Spleen (tissue), 7 donors: ENCODE data around the gene RBFOX1.

Experiments used
- POLR2A ChIP-seq, 3 donors: fragments of 450-650 bp; IDR thresholded peaks; one replicate each; pipeline ENCODE4 v1.5.1; 2017; ENCODE audit warnings: antibody characterized with exemption in 3 of 3, mild to moderate bottlenecking in 1 of 3
- POLR2AphosphoS5 ChIP-seq, 3 donors: sonication (generic); formaldehyde crosslinking; IDR thresholded peaks; one replicate each; pipeline ENCODE4 v1.5.1; 2017; ENCODE audit warnings: antibody characterized with exemption in 3 of 3
- TF ChIP-seq, protein P1 (sequence below), 11 experiments: fragments of 200-600 bp in 7 of 11; fragments of 450-650 bp in 4 of 11; sonication (generic) in 4 of 11; IDR thresholded peaks in 8 of 11; conservative IDR thresholded peaks in 3 of 11; 1 replicate in 7 of 11; 2 replicates in 4 of 11; pipeline versions ENCODE4 v1.4.0 to v1.8.0; 2016 to 2021; ENCODE audit warnings: antibody characterized with exemption in 11 of 11, inconsistent platforms in 4 of 11, mild to moderate bottlenecking in 1 of 11
- donor health status: DM: no; HTN: no; CAD: no; lungs with moderate emphysema.
- donor health status: DM: no; HTN: no; CAD: no.
- donor health status: DM: no; HTN: no; CAD: no.

DNA sequence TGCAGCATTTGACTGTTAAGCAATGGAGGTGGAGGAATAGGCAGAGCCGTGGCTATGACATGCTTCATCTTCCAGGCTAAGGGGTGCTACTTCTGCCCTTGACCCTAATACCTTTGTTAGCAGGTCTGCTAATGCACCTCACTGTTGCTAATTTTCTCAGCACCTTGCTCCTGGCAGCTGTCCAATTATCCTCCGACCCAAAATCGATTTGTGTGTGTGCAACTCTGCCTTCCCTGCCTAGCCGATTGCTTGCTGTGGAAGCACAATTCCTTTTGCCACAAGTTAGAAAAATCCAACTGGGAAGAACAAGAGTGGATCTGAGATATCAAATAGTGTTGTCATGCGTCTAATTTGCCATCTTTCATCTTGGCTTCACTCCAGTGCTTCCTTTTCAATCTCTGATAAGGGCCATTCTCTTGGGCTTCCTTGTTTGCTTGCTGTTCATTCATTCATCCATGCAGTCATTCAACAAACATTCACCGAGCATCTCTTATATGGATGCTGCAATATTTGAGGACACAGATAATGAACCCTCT is 422.8 kb downstream of the RBFOX1 start:
- TF ChIP-seq, protein P1, sequence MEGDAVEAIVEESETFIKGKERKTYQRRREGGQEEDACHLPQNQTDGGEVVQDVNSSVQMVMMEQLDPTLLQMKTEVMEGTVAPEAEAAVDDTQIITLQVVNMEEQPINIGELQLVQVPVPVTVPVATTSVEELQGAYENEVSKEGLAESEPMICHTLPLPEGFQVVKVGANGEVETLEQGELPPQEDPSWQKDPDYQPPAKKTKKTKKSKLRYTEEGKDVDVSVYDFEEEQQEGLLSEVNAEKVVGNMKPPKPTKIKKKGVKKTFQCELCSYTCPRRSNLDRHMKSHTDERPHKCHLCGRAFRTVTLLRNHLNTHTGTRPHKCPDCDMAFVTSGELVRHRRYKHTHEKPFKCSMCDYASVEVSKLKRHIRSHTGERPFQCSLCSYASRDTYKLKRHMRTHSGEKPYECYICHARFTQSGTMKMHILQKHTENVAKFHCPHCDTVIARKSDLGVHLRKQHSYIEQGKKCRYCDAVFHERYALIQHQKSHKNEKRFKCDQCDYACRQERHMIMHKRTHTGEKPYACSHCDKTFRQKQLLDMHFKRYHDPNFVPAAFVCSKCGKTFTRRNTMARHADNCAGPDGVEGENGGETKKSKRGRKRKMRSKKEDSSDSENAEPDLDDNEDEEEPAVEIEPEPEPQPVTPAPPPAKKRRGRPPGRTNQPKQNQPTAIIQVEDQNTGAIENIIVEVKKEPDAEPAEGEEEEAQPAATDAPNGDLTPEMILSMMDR (IDR thresholded peaks at IDR 0.05 in 8 of 11, conservative IDR thresholded peaks at IDR 0.05 in 3 of 11), result no peak
- TF ChIP-seq POLR2A (IDR thresholded peaks at IDR 0.05) (no peak), POLR2AphosphoS5 (IDR thresholded peaks at IDR 0.05) (no peak)
